Vagina (tissue), 2 donors: ENCODE measurements around the gene SLC28A3.

Source experiments
- CTCF ChIP-seq, 3 experiments: fragments of 450-650 bp in 2 of 3; fragments of 200-600 bp in 1 of 3; sonication (generic) in 1 of 3; IDR thresholded peaks; one replicate each; pipeline ENCODE4 v1.5.1; 2017 to 2019; ENCODE audit warnings: antibody characterized with exemption in 3 of 3, mild to moderate bottlenecking in 2 of 3, moderate library complexity in 2 of 3
- POLR2A ChIP-seq, 2 donors: fragments of 450-650 bp; IDR thresholded peaks; one replicate each; pipeline ENCODE4 v1.6.1; 2017; ENCODE audit warnings: antibody characterized with exemption in 2 of 2, mild to moderate bottlenecking in 2 of 2, moderate library complexity in 2 of 2

- TF ChIP-seq CTCF (IDR thresholded peaks at IDR 0.05) (no peak), POLR2A (IDR thresholded peaks at IDR 0.05) (no peak)
These were observed 23.0 kb downstream of the SLC28A3 start for GRCh38 chr9:84317563-84317962.
